BE2C (cell line): Measurements from ENCODE around the gene FOSL2.

Source experiments
- DNase-seq: peaks from one replicate; pipeline ENCODE4 v3.0.0-alpha.2; 2020
- H3K27me3 ChIP-seq: fragments of 250-450 bp; sonication (Bioruptor Pico); 2 replicates; pipeline ENCODE4 v1.5.1; 2020; ENCODE audit warnings: mild to moderate bottlenecking
- H3K36me3 ChIP-seq: fragments of 250-450 bp; sonication (Bioruptor Pico); 2 replicates; pipeline ENCODE4 v1.5.1; 2020; ENCODE audit warnings: mild to moderate bottlenecking
- H3K4me1 ChIP-seq: fragments of 250-450 bp; sonication (Bioruptor Pico); 2 replicates; pipeline ENCODE4 v1.5.1; 2020
- H3K4me3 ChIP-seq: 2 replicates; pipeline ENCODE4 v1.5.1; 2011; ENCODE audit warnings: low read depth, low read length
- H3K9me3 ChIP-seq: fragments of 250-450 bp; sonication (Bioruptor Pico); 2 replicates; pipeline ENCODE4 v1.5.1; 2020
- CTCF ChIP-seq: IDR thresholded peaks from 2 replicates; pipeline ENCODE4 v1.5.1; 2012; ENCODE audit warnings: mild to moderate bottlenecking, low read depth, low read length

FOSL2 gene

DNA sequence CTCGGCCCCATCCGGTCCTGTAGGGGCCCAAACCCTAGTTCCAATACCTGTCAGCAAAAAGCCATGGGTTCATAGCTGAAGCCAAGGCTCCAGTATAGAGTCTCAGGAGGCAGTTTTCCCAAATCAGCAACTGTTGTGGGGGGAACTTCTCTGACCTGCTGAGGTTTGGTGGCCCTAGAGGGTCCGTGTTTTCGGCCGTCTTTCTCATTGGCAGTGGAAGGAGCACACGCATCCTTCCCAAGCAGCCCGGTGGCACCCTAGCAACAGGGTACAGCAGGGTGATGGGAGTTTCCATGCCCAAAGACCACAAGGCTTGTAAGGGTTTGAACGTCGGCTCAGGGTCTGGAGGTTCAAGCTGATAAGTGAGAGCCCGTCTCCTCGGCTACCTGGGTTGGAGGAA lies 6.6 kb downstream of the FOSL2 start:
- H3K36me3 ChIP-seq, result peaks cover 18% of the 10 kb centered on the region
- no peaks in the 10 kb centered on the region for H3K27me3 ChIP-seq
- H3K4me1 ChIP-seq, result peaks cover 11% of the 10 kb centered on the region; the same call in 1 of the 2 replicates
- TF ChIP-seq CTCF, result no peak
- DNase-seq, result no peak
- no peaks in the 10 kb centered on the region for H3K9me3 ChIP-seq
- H3K4me3 ChIP-seq, result no peak overlapping the region

DNA sequence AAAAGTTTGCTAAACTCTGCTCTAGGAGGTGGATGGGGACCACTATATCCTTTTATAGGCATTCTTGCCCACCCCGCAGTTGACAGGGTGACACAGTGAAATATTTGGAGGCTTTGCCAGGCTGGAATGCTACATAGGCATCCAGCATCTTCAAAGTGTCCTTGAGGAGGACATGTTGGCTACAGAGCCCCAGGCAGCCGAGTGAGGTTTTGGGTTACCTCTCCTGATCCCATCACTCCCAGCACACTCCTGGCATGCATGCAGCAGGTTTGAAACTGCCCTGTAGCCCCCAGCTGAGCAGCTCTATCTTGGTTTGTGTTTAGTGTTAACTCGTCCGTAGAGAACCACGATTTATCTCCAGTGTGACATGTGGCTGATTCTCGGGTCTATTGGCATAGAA lies 7.3 kb downstream of the FOSL2 start:
- DNase-seq, result no peak
- Histone ChIP-seq H3K9me3 (no peaks in the 10 kb centered on the region), H3K4me1 (peaks cover 11% of the 10 kb centered on the region; the same call in 1 of the 2 replicates), H3K4me3 (no peak overlapping the region), H3K27me3 (no peaks in the 10 kb centered on the region), H3K36me3 (peaks cover 25% of the 10 kb centered on the region)
- TF ChIP-seq CTCF, result no peak

DNA sequence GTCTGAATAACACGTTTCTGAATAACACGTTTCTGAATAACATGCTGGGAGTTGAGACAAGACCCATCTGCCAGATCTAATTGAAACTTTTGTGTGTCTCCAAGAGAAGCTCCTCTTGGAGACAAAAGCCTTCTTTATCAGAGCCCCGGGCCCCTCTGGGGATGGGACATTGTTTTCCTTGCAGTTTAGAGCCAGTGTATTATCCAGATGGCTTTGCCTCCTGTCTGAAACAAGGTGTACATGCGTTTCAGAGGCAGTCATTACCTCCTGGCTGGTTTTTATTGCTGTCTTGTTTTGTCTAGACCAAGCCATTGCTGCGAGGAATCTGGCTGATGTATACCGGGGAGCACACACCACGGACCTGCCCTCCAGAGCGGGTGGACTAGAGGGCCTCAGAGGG lies 7.8 kb downstream of the FOSL2 start:
- DNase-seq, result no peak
- no peaks in the 10 kb centered on the region for H3K9me3 ChIP-seq
- H3K27me3 ChIP-seq, result no peaks in the 10 kb centered on the region
- H3K4me3 ChIP-seq, result no peak overlapping the region
- TF ChIP-seq CTCF, result no peak
- H3K36me3 ChIP-seq, result peaks cover 30% of the 10 kb centered on the region
- peaks cover 11% of the 10 kb centered on the region; the same call in 1 of the 2 replicates for H3K4me1 ChIP-seq

GRCh38 chr2:28400921-28401320 lies 8.3 kb downstream of the FOSL2 start:
- Histone ChIP-seq H3K36me3 (peaks cover 33% of the 10 kb centered on the region), H3K4me3 (no peak overlapping the region), H3K9me3 (no peaks in the 10 kb centered on the region), H3K4me1 (peaks cover 11% of the 10 kb centered on the region; the same call in 1 of the 2 replicates), H3K27me3 (no peaks in the 10 kb centered on the region)
- no peak for DNase-seq
- TF ChIP-seq CTCF, result no peak

- peaks cover 11% of the 10 kb centered on the region; the same call in 1 of the 2 replicates for H3K4me1 ChIP-seq
These were observed 8.8 kb downstream of the FOSL2 start for GRCh38 chr2:28401411-28401810.

More at GRCh38 chr2:28401411-28401810, 8.8 kb downstream of the FOSL2 start:
- Histone ChIP-seq H3K4me3 (no peak overlapping the region), H3K36me3 (peaks cover 37% of the 10 kb centered on the region), H3K27me3 (no peaks in the 10 kb centered on the region), H3K9me3 (no peaks in the 10 kb centered on the region)
- DNase-seq, result no peak
- TF ChIP-seq CTCF, result no peak
